HepG2 (cell line): ENCODE measurements around the gene BICRA. TPM values are rescaled to one million over a fixed set of nuclear protein-coding genes. Genes with fewer than 3 reads are reported as not detected.

Experiments used
- ATAC-seq: fragments of 200-7000 bp; cut with Tn5 transposase; 3 replicates; pipeline ENCODE4 v1.9.1; 2020; ENCODE audit warnings: mild to moderate bottlenecking, moderate library complexity
- BruUV-seq: library from RNA; stranded (reverse); fragments of 400-500 nt; replicated peaks from 2 replicates; lab custom pipeline; 2021; lab: Mats Ljungman, UMichigan
- CTCF ChIA-PET: fragments of 300-600 bp; formaldehyde crosslinking; extraction: SDS; loops from one replicate; lab custom pipeline; 2021; ENCODE audit warnings: low total read pairs, inconsistent platforms, low intra/inter-chr PET ratio; lab: Yijun Ruan, JAX
- POLR2A ChIA-PET: fragments of 350-600 bp; sonication (Branson Sonifier 250); formaldehyde crosslinking; loops from one replicate; lab custom pipeline; 2020; ENCODE audit warnings: antibody characterized with exemption, inconsistent platforms; lab: Yijun Ruan, JAX
- DNase-seq: peaks from one replicate; pipeline ENCODE4 v3.0.0-alpha.2; 2015; ENCODE audit warnings: low spot score
- FAIRE-seq: peaks from 3 replicates; lab custom pipeline; 2011; peaks lifted over from hg19 to GRCh38; lab: Jason Lieb, UNC
- H2AFZ ChIP-seq: one replicate; pipeline ENCODE4 v1.6.1; 2011; ENCODE audit warnings: low read length, inconsistent platforms
- H3K27ac ChIP-seq: fragments of 300-600 bp; 3 replicates; pipeline ENCODE4 v1.8.0; 2011; ENCODE audit warnings: mixed run types, mild to moderate bottlenecking, mixed read lengths, low read length, inconsistent platforms; ENCODE audit not compliant: insufficient read depth; ENCODE audit errors: extremely low read length
- H3K27me3 ChIP-seq, 2 experiments: fragments of 200-600 bp in 1 of 2; 2 replicates in 1 of 2; 3 replicates in 1 of 2; pipeline versions ENCODE4 v1.6.0 to v1.8.0; 2011; ENCODE audit warnings: low read length in 2 of 2, mild to moderate bottlenecking in 2 of 2, moderate library complexity in 2 of 2, inconsistent platforms in 1 of 2; ENCODE audit not compliant: insufficient read depth in 2 of 2, control insufficient read depth in 1 of 2
- H3K36me3 ChIP-seq, 2 experiments: fragments of 200-600 bp in 1 of 2; replicated peaks in 1 of 2; 2 replicates in 1 of 2; 3 replicates in 1 of 2; pipeline versions ENCODE4 v1.5.1 to v1.8.0; 2011; ENCODE audit warnings: low read length in 2 of 2, inconsistent platforms in 1 of 2; ENCODE audit not compliant: insufficient read depth in 2 of 2, control insufficient read depth in 1 of 2
- H3K4me1 ChIP-seq: 2 replicates; pipeline ENCODE4 v1.5.1; 2012; ENCODE audit warnings: low read length, inconsistent platforms; ENCODE audit not compliant: insufficient read depth
- H3K4me2 ChIP-seq: 2 replicates; pipeline ENCODE4 v1.6.0; 2011; ENCODE audit warnings: low read depth, low read length, inconsistent platforms
- H3K4me3 ChIP-seq, 3 experiments: fragments of 200-600 bp in 1 of 3; sonication (generic), shearing (Covaris generic) in 1 of 3; replicated peaks in 1 of 3; 2 replicates each; pipeline ENCODE4 v1.5.1; 2011 to 2016; ENCODE audit warnings: low read length in 3 of 3, inconsistent platforms in 2 of 3, low read depth in 2 of 3, mild to moderate bottlenecking in 2 of 3, control low read depth in 1 of 3, mixed read lengths in 1 of 3; ENCODE audit not compliant: insufficient read depth in 1 of 3
- H3K79me2 ChIP-seq: one replicate; pipeline ENCODE4 v1.6.1; 2011; ENCODE audit warnings: low read length, inconsistent platforms; ENCODE audit not compliant: insufficient read depth
- H3K9ac ChIP-seq: 2 replicates; pipeline ENCODE4 v1.6.0; 2011; ENCODE audit warnings: mild to moderate bottlenecking, low read depth, low read length, inconsistent platforms; ENCODE audit not compliant: insufficient read depth
- H3K9me3 ChIP-seq: 2 replicates; pipeline ENCODE4 v1.5.1; 2012; ENCODE audit warnings: mild to moderate bottlenecking, low read length
- H4K20me1 ChIP-seq: 2 replicates; pipeline ENCODE4 v1.6.0; 2011; ENCODE audit warnings: inconsistent platforms, mild to moderate bottlenecking, low read length, moderate library complexity; ENCODE audit not compliant: insufficient read depth
- KDM3A ChIP-seq: IDR thresholded peaks from 2 replicates; pipeline ENCODE4 v1.6.1; 2018; ENCODE audit warnings: low read depth, missing compliant biosample characterization
- MYNN ChIP-seq: sonication (generic); formaldehyde crosslinking; IDR thresholded peaks from 2 replicates; pipeline ENCODE4 v1.4.0; 2020; ENCODE audit warnings: mild to moderate bottlenecking, low read depth, missing genetic modification reagents
- SP1 ChIP-seq, 2 experiments: fragments of 450-650 bp in 1 of 2; sonication (generic) in 1 of 2; formaldehyde crosslinking in 1 of 2; IDR thresholded peaks; 2 replicates each; pipeline versions ENCODE4 v1.4.0 to v1.6.1; 2016 to 2020; ENCODE audit warnings: missing genetic modification reagents in 1 of 2
- ZNF766 ChIP-seq: sonication (generic); formaldehyde crosslinking; IDR thresholded peaks from 2 replicates; pipeline ENCODE4 v1.5.0; 2020; ENCODE audit warnings: missing genetic modification reagents, borderline replicate concordance
- ZNF839 ChIP-seq: sonication (generic); formaldehyde crosslinking; IDR thresholded peaks from 2 replicates; pipeline ENCODE4 v1.4.0; 2020; ENCODE audit warnings: missing genetic modification reagents, mild to moderate bottlenecking, borderline replicate concordance
- ZNF879 ChIP-seq: sonication (generic); formaldehyde crosslinking; IDR thresholded peaks from 2 replicates; pipeline ENCODE4 v1.8.1; 2023; ENCODE audit warnings: missing genetic modification reagents
- WGBS: methylation state at CpG from one replicate; pipeline ENCODE4 v1.1.6; 2017; ENCODE audit warnings: low lambda C conversion rate; 5-methylcytosine and 5-hydroxymethylcytosine counted together
- in situ Hi-C: cut with HindIII; loops from 2 replicates; pipeline ENCODE4 v1.10.0; 2017; ENCODE audit warnings: low pct_unique_long_range_greater_than_20kb; ENCODE audit not compliant: extremely low pct_ligation_motif_present
- intact Hi-C: fragments of 100-400 bp; cut with micrococcal nuclease; formaldehyde crosslinking; loops from one replicate; pipeline ENCODE4 v1.10.0; 2022; ENCODE audit not compliant: unreplicated experiment
- polyA plus RNA-seq, 8 experiments: library from polyadenylated mRNA; depleted of rRNA in 3 of 8; stranded (reverse) in 7 of 8; unstranded in 1 of 8; fragments of >200 nt; fragmentation: Illumina TruSeq in 4 of 8; extraction: Trizol in 4 of 8; gene quantifications; 2 replicates each; pipeline versions ENCODE4 v1.2.1 to v1.2.3, GENCODE V29; 2011 to 2016; ENCODE audit warnings: low read depth in 4 of 8, missing spikeins in 1 of 8, mixed read lengths in 1 of 8; ENCODE audit not compliant: insufficient read depth in 1 of 8
- total RNA-seq, 5 experiments: library from RNA; depleted of rRNA; stranded (reverse); fragments of >200 nt; fragmentation: Illumina TruSeq; extraction: Trizol; gene quantifications; 2 replicates each; pipeline ENCODE4 v1.2.3, GENCODE V29; 2016; ENCODE audit warnings: low read depth in 1 of 5
- TF ChIP-seq, protein P1 (sequence below): sonication (generic); formaldehyde crosslinking; IDR thresholded peaks from 2 replicates; pipeline ENCODE4 v1.5.0; 2020; ENCODE audit warnings: mild to moderate bottlenecking, low read depth, missing genetic modification reagents, borderline replicate concordance
- TF ChIP-seq, protein P2 (sequence below): IDR thresholded peaks from 2 replicates; pipeline ENCODE4 v1.4.0; 2020; ENCODE audit warnings: mild to moderate bottlenecking, missing genetic modification reagents
- TF ChIP-seq, protein P3 (sequence below): sonication (generic); formaldehyde crosslinking; IDR thresholded peaks from 2 replicates; pipeline ENCODE4 v1.4.0; 2020; ENCODE audit warnings: mild to moderate bottlenecking, missing genetic modification reagents

Gene BICRA
- total and polyA plus RNA-seq, 2 of the 13 experiments (the other 11 are each of a cell fraction or from before 2014, with no cell fraction given), result 0.55 to 0.71 TPM

DNA sequence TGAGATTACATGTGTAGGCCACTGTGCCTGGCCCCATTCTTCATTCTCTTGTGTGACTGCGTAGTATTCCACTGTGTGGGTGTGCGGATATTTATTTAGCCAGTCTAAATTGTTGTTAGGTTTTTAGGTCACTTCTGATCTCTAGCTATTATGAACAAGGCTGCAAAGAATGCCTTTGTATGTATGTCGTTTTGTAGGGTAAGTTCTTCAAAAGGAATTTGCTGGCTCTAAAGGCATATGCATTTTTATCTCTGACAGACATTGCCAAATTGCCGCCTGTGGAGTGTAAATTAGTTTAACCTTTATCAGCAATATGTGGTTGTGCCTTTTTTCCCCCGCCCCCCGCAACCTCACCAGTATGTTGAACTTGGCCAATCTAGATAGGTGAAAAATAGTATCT, 74.0 kb downstream of the BICRA start (continued):
- TF ChIP-seq, protein P1, sequence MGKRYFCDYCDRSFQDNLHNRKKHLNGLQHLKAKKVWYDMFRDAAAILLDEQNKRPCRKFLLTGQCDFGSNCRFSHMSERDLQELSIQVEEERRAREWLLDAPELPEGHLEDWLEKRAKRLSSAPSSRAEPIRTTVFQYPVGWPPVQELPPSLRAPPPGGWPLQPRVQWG (CRISPR knock-in tag), result no peak
- TF ChIP-seq ZNF766 (CRISPR knock-in tag), result no peak

DNA sequence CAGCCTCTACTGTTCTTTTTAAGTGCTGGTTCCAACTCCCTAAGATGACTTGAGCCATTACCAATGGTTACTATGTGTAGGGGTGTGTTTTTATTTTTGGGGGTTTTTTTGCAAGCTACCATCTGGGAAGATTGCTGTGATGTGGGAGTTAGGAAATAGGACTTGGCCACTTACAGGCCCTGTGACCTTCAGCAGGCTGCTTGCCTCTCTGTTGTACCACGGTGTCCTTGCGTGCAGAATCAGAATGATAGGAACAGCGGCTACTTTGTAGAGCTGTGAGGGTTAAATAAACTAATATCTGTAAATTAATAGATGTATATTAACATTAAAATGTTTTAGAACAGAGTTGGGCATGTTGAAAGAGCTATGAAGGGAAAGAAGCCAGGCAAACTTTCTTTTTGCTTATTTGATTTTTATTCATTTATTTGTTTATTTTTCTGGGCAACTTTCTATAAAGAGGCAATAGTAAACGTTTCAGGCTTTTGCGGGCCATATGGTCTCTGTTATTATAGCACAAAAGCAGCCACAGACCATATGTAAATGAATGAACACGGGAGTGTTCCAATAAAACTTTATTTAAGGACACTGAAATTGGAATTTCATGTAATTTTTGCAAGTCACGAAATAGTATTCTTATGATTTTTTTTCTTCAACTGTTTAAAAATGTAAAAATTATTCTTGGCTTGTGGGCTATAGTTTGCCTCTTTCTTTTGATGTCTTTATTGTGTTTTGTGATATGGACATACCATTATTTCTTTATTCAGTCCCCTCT, 77.9 kb downstream of the BICRA start:
- CTCF ChIA-PET, result no interaction called here
- POLR2A ChIA-PET, result no interaction called here
- no peak for ATAC-seq

DNA sequence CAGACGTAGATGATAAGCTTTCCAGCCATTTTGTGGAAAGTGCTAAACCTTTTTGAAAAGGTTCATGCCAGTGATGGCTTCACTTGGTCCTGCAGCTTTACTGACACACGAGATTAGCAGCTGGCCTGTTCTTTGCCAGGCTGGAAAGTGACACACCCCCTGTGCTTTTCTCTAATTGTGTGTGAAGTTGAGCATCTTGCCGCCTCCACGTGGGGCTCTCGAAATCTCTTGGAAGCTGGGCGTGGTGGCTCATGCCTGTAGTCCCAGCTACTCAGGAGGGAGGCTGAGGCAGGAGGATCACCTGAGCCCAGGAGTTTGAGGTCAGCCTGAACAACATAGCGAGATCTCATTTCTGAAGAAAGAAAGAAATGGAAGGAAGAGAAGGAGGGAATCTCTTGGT, 79.0 kb downstream of the BICRA start:
- Histone ChIP-seq H3K4me1 (no peaks in the 10 kb centered on the region), H3K4me2 (no peak overlapping the region), H4K20me1 (no peaks in the 10 kb centered on the region), H3K9ac (no peak overlapping the region), H3K4me3 (no peak overlapping the region), H2AFZ (no peak overlapping the region), H3K9me3 (no peaks in the 10 kb centered on the region), H3K79me2 (no peaks in the 10 kb centered on the region), H3K36me3 (no peaks in the 10 kb centered on the region; a peak in 1 of 5 replicates), H3K27me3 (no peaks in the 10 kb centered on the region), H3K27ac (no peak overlapping the region)
- in situ Hi-C loops, result no loop called here
- no peak for FAIRE-seq
- no TSS peak for BruUV-seq
- POLR2A ChIA-PET, result no interaction called here
- DNase-seq, result no peak
- 98% methylated on average over 7 of the region's 7 CpGs for WGBS
- CTCF ChIA-PET, result no interaction called here
- intact Hi-C loops, result no loop called here
- ATAC-seq, result no peak
- TF ChIP-seq ZNF839 (CRISPR knock-in tag) (no peak), KDM3A (CRISPR knock-in tag) (no peak), ZNF879 (CRISPR knock-in tag) (no peak), MYNN (CRISPR knock-in tag) (no peak)
- TF ChIP-seq, protein P2, sequence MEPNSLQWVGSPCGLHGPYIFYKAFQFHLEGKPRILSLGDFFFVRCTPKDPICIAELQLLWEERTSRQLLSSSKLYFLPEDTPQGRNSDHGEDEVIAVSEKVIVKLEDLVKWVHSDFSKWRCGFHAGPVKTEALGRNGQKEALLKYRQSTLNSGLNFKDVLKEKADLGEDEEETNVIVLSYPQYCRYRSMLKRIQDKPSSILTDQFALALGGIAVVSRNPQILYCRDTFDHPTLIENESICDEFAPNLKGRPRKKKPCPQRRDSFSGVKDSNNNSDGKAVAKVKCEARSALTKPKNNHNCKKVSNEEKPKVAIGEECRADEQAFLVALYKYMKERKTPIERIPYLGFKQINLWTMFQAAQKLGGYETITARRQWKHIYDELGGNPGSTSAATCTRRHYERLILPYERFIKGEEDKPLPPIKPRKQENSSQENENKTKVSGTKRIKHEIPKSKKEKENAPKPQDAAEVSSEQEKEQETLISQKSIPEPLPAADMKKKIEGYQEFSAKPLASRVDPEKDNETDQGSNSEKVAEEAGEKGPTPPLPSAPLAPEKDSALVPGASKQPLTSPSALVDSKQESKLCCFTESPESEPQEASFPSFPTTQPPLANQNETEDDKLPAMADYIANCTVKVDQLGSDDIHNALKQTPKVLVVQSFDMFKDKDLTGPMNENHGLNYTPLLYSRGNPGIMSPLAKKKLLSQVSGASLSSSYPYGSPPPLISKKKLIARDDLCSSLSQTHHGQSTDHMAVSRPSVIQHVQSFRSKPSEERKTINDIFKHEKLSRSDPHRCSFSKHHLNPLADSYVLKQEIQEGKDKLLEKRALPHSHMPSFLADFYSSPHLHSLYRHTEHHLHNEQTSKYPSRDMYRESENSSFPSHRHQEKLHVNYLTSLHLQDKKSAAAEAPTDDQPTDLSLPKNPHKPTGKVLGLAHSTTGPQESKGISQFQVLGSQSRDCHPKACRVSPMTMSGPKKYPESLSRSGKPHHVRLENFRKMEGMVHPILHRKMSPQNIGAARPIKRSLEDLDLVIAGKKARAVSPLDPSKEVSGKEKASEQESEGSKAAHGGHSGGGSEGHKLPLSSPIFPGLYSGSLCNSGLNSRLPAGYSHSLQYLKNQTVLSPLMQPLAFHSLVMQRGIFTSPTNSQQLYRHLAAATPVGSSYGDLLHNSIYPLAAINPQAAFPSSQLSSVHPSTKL (CRISPR knock-in tag), result no peak
- TF ChIP-seq, protein P3, sequence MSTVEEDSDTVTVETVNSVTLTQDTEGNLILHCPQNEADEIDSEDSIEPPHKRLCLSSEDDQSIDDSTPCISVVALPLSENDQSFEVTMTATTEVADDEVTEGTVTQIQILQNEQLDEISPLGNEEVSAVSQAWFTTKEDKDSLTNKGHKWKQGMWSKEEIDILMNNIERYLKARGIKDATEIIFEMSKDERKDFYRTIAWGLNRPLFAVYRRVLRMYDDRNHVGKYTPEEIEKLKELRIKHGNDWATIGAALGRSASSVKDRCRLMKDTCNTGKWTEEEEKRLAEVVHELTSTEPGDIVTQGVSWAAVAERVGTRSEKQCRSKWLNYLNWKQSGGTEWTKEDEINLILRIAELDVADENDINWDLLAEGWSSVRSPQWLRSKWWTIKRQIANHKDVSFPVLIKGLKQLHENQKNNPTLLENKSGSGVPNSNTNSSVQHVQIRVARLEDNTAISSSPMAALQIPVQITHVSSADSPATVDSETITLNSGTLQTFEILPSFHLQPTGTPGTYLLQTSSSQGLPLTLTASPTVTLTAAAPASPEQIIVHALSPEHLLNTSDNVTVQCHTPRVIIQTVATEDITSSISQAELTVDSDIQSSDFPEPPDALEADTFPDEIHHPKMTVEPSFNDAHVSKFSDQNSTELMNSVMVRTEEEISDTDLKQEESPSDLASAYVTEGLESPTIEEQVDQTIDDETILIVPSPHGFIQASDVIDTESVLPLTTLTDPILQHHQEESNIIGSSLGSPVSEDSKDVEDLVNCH (CRISPR knock-in tag), result no peak

More for the DNA sequence above, 77.9 kb downstream of the BICRA start:
- no peaks in the 10 kb centered on the region for H3K79me2 ChIP-seq
- no peaks in the 10 kb centered on the region for H3K4me1 ChIP-seq
- no peaks in the 10 kb centered on the region for H3K9me3 ChIP-seq
- H3K27me3 ChIP-seq, result no peaks in the 10 kb centered on the region
- in situ Hi-C loops, result no loop called here
- no TSS peak for BruUV-seq
- H3K4me3 ChIP-seq, result no peak overlapping the region
- no peak overlapping the region for H3K4me2 ChIP-seq
- H3K9ac ChIP-seq, result no peak overlapping the region
- no peak for FAIRE-seq
- WGBS, result 94% methylated on average over 7 of the region's 7 CpGs
- no peaks in the 10 kb centered on the region; a peak in 1 of 5 replicates for H3K36me3 ChIP-seq
- no peak for TF ChIP-seq SP1 (IDR thresholded peaks at IDR 0.05)
- TF ChIP-seq SP1 (CRISPR knock-in tag; IDR thresholded peaks at IDR 0.05), result no peak
- TF ChIP-seq, all 625 proteins: peak for 0
- no peak for DNase-seq
- H3K27ac ChIP-seq, result no peak overlapping the region
- intact Hi-C loops, result no loop called here
- H2AFZ ChIP-seq, result no peak overlapping the region
- no peaks in the 10 kb centered on the region for H4K20me1 ChIP-seq
